ENCODE data around the gene FAM228A.

Gene FAM228A

DNA sequence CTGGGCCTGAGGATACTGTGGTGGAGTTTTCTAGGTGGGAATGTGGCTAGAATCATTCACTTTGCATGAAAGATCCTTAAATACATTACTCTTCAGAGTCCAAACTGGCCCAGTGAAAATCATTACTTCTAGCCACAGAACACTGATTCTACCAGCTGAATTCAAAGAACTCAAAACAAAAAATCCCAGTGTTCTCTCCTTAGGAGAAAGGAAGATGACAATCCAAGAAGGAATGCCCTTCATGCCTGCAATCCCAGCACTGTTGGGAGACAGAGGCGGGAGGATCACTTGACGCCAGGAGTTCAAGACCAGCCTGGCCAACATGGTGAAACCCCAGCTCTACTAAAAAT is 35.2 kb downstream of the FAM228A start:
- Histone ChIP-seq H3K4me3 (ENCODE audit: low read length) (no peak overlapping the region), H3K4me1 (ENCODE audit: control insufficient read depth, insufficient read depth, low read length) (no peaks in the 10 kb centered on the region), H3K9ac (ENCODE audit: low read length) (no peak overlapping the region), H3K9me3 (ENCODE audit: control insufficient read depth, low read length) (no peaks in the 10 kb centered on the region), H3K27me3 (ENCODE audit: control insufficient read depth, insufficient read depth, low read length) (no peaks in the 10 kb centered on the region), H3K36me3 (ENCODE audit: control insufficient read depth, insufficient read depth, low read length) (no peaks in the 10 kb centered on the region)

DNA sequence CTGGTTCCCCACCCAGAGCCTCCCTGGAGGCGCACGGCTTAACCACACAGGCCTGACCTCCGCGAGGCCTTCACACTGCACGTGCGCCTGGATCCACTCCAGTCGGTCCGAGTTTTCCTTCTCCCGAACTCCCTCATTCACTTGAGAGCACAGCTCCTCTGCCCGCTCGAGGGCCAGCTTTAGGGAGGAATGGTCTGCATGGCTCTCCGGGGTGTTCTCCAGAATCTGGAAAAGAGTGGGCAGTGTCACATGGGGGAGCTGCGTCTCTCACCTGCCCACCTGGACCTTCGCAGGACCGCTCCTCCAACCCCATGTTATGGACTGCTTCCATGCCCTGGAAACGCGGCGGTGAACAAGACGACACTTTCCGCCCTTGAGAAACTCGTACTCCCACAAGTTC is 35.9 kb downstream of the FAM228A start:
- Histone ChIP-seq H3K4me3 (ENCODE audit: low read length) (no peak overlapping the region), H3K36me3 (ENCODE audit: control insufficient read depth, insufficient read depth, low read length) (no peaks in the 10 kb centered on the region), H3K9me3 (ENCODE audit: control insufficient read depth, low read length) (no peaks in the 10 kb centered on the region)

DNA sequence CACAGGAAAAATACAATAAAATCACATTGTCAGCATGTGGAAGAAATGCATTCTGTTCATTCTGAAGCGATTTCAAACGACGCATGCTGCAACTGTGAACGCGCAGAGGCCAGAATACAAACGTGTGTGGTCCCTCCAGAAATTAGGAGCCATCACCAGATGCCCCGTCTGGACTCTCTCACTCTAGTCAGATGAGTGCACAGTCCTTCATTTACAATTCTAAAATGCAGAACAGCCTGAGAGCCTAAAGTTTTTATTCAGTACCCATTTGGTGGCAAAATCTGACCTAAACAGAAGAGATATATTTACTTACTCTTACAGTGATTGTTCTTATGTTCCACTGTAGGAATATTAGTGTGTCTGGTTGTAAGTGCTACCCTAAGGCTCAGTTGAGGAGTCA is 36.6 kb downstream of the FAM228A start:
- H3K27me3 ChIP-seq (ENCODE audit: control insufficient read depth, insufficient read depth, low read length) = no peaks in the 10 kb centered on the region
- H3K9me3 ChIP-seq (ENCODE audit: control insufficient read depth, low read length) = no peaks in the 10 kb centered on the region
- no peak overlapping the region for H3K9ac ChIP-seq (ENCODE audit: low read length)
- no peak overlapping the region for H3K4me3 ChIP-seq (ENCODE audit: low read length)
- H3K36me3 ChIP-seq (ENCODE audit: control insufficient read depth, insufficient read depth, low read length) = no peaks in the 10 kb centered on the region
- H3K4me1 ChIP-seq (ENCODE audit: control insufficient read depth, insufficient read depth, low read length) = no peaks in the 10 kb centered on the region

More for the DNA sequence above, 35.9 kb downstream of the FAM228A start:
- H3K4me1 ChIP-seq (ENCODE audit: control insufficient read depth, insufficient read depth, low read length) = no peaks in the 10 kb centered on the region
- H3K9ac ChIP-seq (ENCODE audit: low read length) = no peak overlapping the region
- no peaks in the 10 kb centered on the region for H3K27me3 ChIP-seq (ENCODE audit: control insufficient read depth, insufficient read depth, low read length)

DNA sequence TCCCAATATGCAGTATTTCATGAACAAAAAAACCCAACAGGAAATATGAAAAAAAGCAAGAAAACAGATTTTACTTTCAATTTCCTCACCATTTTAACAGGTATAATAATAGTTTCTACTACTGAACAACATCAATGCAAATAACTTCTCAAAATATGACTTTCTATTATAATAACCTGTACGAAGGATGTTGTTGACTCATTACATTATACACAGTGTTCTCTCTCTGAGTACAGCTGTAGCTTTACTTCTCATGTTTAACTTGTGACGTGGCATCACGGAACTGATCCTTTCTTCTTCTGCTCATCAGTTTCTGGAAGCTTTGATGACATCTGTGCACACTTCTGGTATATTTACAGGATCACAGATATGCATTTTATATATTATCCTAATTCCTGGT is 40.0 kb downstream of the FAM228A start:
- H3K4me1 ChIP-seq (ENCODE audit: control insufficient read depth, insufficient read depth, low read length) = no peaks in the 10 kb centered on the region
- H3K9ac ChIP-seq (ENCODE audit: low read length) = no peak overlapping the region
- H3K9me3 ChIP-seq (ENCODE audit: control insufficient read depth, low read length) = no peaks in the 10 kb centered on the region
- no peaks in the 10 kb centered on the region for H3K27me3 ChIP-seq (ENCODE audit: control insufficient read depth, insufficient read depth, low read length)
- H3K36me3 ChIP-seq (ENCODE audit: control insufficient read depth, insufficient read depth, low read length) = no peaks in the 10 kb centered on the region
- H3K4me3 ChIP-seq (ENCODE audit: low read length) = no peak overlapping the region

DNA sequence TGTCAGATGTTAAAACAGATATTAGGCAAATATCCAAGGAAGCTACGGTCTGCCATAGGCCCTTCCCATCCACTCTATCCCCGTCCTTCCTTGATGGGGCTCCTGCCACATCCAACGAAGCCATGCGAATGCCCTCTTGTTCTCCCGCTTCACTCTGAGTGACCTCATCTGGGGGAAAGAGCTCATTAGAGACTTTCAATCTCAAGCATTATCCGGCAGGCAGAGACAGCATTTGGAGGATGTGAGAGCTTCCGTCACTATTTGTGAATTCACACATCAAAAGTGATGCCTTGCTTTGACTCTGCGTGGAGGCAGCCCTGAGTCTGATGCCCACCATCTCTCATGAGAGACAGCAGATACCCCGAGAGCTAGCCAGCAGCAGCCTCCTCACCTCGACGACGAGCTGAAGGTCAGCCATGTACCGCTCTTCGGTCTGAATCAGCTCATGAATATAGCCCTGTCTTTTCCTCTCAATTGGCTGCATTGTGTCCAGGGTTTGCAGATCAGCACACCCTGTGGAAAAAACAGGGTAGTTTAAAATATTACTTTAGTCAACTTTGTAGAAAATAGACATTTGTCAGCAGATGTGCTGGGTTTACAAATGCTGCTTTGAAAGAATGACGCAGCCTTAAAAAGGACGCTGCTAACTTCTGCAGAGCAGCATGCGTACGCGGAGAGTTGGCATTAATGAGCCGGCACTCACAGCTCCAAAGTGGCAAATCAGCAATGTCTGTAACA is 45.9 kb downstream of the FAM228A start:
- Histone ChIP-seq H3K36me3 (ENCODE audit: control insufficient read depth, insufficient read depth, low read length) (no peaks in the 10 kb centered on the region), H3K9ac (ENCODE audit: low read length) (no peak overlapping the region), H3K9me3 (ENCODE audit: control insufficient read depth, low read length) (no peaks in the 10 kb centered on the region), H3K4me1 (ENCODE audit: control insufficient read depth, insufficient read depth, low read length) (no peaks in the 10 kb centered on the region), H3K4me3 (ENCODE audit: low read length) (no peak overlapping the region), H3K27me3 (ENCODE audit: control insufficient read depth, insufficient read depth, low read length) (no peaks in the 10 kb centered on the region)

DNA sequence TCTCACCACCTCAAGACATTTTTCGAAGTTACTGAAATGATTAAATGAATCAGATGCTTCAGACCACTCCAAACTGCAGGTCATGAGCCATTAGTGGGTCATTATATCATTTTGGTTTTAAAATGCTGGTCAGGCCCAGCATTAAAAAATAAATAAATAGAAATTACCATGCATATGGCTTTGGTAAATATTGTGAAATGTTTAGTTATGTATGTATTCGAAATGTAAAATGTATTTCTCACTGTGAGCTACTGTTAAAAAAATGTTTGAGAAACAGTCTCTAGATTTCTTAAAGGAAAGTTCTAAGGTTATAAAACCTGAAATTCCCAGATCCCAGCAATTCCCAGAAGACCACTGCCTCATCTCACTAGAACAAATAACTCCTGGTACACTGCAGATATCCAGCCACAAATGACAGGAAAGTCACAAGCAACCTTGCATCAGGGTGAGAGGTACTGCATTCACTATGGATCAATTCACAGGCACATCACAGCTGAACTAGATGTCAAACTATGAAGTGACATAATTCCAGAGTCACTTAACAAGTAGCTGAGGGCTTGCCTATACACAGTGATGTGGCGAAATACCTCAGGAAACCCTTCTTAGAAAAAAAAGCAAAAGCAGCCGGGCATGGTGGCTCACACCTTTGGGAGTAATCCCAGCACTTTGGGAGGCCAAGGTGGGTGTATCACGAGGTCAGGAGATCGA is 46.6 kb downstream of the FAM228A start:
- Histone ChIP-seq H3K4me3 (ENCODE audit: low read length) (no peak overlapping the region), H3K36me3 (ENCODE audit: control insufficient read depth, insufficient read depth, low read length) (no peaks in the 10 kb centered on the region), H3K9me3 (ENCODE audit: control insufficient read depth, low read length) (no peaks in the 10 kb centered on the region), H3K27me3 (ENCODE audit: control insufficient read depth, insufficient read depth, low read length) (no peaks in the 10 kb centered on the region), H3K9ac (ENCODE audit: low read length) (no peak overlapping the region), H3K4me1 (ENCODE audit: control insufficient read depth, insufficient read depth, low read length) (no peaks in the 10 kb centered on the region)

DNA sequence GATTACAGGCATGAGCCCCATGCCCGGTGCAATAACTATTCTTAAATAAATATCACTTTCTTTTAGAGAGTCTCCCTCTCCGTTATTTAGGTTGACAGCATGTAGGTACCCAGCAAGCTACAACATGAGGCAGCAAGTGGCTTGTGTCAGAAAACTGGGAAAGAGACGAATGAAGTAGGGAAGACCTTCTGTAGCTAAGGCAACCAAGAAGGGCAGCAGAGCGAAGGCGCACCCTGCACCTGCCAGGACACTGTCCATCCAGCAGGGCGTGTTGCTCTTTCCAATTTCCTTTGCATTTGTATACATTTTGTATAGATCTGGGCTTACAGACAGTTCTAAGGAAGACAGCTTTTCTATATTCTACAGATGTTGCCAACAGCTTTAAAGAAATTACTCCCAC is 48.1 kb downstream of the FAM228A start:
- Histone ChIP-seq H3K9me3 (ENCODE audit: control insufficient read depth, low read length) (no peaks in the 10 kb centered on the region), H3K9ac (ENCODE audit: low read length) (no peak overlapping the region), H3K4me1 (ENCODE audit: control insufficient read depth, insufficient read depth, low read length) (no peaks in the 10 kb centered on the region), H3K4me3 (ENCODE audit: low read length) (no peak overlapping the region), H3K27me3 (ENCODE audit: control insufficient read depth, insufficient read depth, low read length) (no peaks in the 10 kb centered on the region), H3K36me3 (ENCODE audit: control insufficient read depth, insufficient read depth, low read length) (no peaks in the 10 kb centered on the region)

DNA sequence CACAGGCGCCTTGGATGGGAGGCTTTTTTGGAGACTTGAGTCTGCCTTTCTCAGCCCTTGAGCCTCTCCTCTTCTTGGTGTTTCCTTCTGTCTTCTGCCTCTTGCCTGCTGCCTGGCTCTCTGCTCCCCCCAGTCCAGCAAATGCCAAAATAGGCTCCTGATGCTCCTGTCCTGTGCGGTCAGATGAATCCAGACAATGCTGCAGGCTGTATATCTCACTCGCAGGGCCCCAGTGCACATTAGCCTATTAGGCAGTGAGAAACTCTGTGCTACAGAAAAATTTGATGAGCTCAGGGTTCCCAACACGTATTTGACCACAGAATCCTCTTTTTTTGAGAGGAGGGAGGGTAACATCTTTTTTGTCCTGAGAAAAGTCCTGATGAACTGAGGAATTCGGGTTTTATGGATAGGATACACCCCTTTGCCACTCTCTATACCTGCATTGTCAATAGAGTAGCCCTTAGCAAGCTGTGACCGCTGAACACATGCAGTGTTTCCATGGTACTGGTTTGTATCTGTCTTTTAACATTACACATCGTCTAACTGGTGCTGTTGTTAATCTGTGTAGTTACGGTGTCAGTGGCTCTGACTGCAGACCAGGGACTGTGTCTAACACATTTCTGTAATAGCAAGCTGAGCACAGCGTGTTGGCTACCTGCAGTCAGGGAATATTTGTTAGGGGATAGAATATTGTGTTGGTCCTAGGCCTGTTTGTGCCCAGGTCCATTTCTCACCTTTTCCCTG is 50.8 kb downstream of the FAM228A start:
- Histone ChIP-seq H3K9me3 (ENCODE audit: control insufficient read depth, low read length) (no peaks in the 10 kb centered on the region), H3K36me3 (ENCODE audit: control insufficient read depth, insufficient read depth, low read length) (no peaks in the 10 kb centered on the region), H3K4me3 (ENCODE audit: low read length) (no peak overlapping the region), H3K4me1 (ENCODE audit: control insufficient read depth, insufficient read depth, low read length) (no peaks in the 10 kb centered on the region), H3K9ac (ENCODE audit: low read length) (no peak overlapping the region), H3K27me3 (ENCODE audit: control insufficient read depth, insufficient read depth, low read length) (no peaks in the 10 kb centered on the region)

DNA sequence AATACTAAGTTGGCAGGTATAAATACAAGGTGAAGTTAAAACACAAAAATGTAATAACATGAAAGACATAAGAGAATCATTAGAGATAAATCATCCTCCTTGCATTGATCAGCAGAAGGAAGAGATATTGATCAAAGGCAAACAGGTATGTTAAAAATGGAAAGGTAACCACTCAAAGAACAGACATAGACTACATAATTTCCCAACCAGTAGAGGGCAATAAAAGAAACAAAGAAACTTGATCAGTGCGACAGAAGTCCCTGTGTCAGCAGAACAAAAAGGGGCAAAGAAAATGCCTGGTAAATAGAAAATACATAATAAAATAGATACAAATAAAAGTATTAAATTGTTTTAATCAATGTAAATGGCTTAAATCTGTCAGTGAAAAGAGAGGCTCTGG is 53.6 kb downstream of the FAM228A start:
- Histone ChIP-seq H3K9me3 (ENCODE audit: control insufficient read depth, low read length) (no peaks in the 10 kb centered on the region), H3K4me1 (ENCODE audit: control insufficient read depth, insufficient read depth, low read length) (no peaks in the 10 kb centered on the region), H3K27me3 (ENCODE audit: control insufficient read depth, insufficient read depth, low read length) (no peaks in the 10 kb centered on the region), H3K4me3 (ENCODE audit: low read length) (no peak overlapping the region), H3K36me3 (ENCODE audit: control insufficient read depth, insufficient read depth, low read length) (no peaks in the 10 kb centered on the region), H3K9ac (ENCODE audit: low read length) (no peak overlapping the region)

DNA sequence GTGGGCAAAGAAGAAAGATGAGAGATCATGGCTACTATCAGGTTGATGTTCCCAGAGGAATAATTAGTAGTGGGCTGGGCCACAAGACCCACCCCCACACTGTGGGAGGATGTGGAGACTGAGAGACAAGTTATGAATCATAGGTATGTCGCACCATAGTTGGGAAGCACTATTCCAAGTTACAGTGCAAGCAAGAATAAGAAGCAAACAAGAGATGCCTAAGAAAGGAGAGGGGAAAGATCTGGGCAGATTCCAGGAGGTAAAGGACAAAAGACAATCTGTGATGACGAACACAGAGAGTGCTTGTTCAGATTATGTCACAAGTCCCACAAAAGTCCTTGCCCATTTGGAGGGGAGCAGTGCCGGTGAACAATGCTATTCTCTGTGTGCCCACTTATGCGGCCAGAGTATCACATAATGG is 56.6 kb downstream of the FAM228A start:
- Histone ChIP-seq H3K36me3 (ENCODE audit: control insufficient read depth, insufficient read depth, low read length) (no peaks in the 10 kb centered on the region), H3K9me3 (ENCODE audit: control insufficient read depth, low read length) (no peaks in the 10 kb centered on the region), H3K4me3 (ENCODE audit: low read length) (no peak overlapping the region), H3K4me1 (ENCODE audit: control insufficient read depth, insufficient read depth, low read length) (no peaks in the 10 kb centered on the region), H3K9ac (ENCODE audit: low read length) (no peak overlapping the region), H3K27me3 (ENCODE audit: control insufficient read depth, insufficient read depth, low read length) (no peaks in the 10 kb centered on the region)

DNA sequence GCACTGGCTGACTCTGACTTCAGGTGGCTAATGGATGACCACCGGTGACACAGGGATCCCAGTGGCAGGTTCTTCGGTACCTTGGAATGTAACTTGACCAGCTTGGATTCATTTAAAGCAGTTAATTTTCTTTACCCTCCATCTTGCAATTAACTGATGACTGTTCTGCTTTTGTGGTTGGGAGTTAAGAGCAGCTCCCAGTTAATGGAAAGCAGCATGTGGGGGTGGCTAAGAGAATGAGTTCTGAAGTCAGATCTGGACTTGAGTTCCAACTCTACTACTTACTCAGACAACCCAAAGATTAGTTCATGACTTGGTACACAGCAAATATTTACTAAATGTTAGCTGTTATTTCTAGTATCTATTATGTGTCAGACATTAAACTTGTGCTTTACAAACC is 58.5 kb downstream of the FAM228A start:
- no peak overlapping the region for H3K4me3 ChIP-seq (ENCODE audit: low read length)
- H3K27me3 ChIP-seq (ENCODE audit: control insufficient read depth, insufficient read depth, low read length) = no peaks in the 10 kb centered on the region
- no peaks in the 10 kb centered on the region for H3K36me3 ChIP-seq (ENCODE audit: control insufficient read depth, insufficient read depth, low read length)
- H3K4me1 ChIP-seq (ENCODE audit: control insufficient read depth, insufficient read depth, low read length) = no peaks in the 10 kb centered on the region
- no peak overlapping the region for H3K9ac ChIP-seq (ENCODE audit: low read length)
- H3K9me3 ChIP-seq (ENCODE audit: control insufficient read depth, low read length) = no peaks in the 10 kb centered on the region

DNA sequence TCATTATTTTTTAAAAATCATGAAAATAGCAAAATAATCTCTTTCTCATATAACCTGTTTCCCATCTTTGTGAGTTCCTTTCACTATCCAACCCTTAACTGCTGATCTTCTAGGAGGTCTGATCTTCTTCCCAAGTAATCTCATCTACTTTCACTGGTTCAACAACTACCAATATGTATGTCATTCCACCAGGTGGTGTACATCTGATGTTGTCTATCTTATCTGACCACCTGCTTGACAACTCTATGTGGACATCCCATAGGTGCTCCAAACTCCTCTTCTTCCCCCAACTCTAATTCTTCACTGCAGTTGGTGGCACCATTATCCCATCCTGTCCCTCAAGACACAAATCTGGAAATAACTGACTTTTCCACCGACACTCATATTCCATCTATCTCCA is 62.5 kb downstream of the FAM228A start:
- Histone ChIP-seq H3K4me3 (ENCODE audit: low read length) (no peak overlapping the region), H3K27me3 (ENCODE audit: control insufficient read depth, insufficient read depth, low read length) (no peaks in the 10 kb centered on the region), H3K36me3 (ENCODE audit: control insufficient read depth, insufficient read depth, low read length) (no peaks in the 10 kb centered on the region), H3K9ac (ENCODE audit: low read length) (no peak overlapping the region), H3K4me1 (ENCODE audit: control insufficient read depth, insufficient read depth, low read length) (no peaks in the 10 kb centered on the region), H3K9me3 (ENCODE audit: control insufficient read depth, low read length) (no peaks in the 10 kb centered on the region)

Data from mucosa of stomach (tissue), 1 donor.